H1 (cell line): ENCODE data around the gene CATSPERD. TPM values are rescaled to one million over a fixed set of nuclear protein-coding genes. Genes with fewer than 3 reads are reported as not detected.

Experiments used
- EP300 ChIP-seq, 2 experiments: IDR thresholded peaks; 1 replicate in 1 of 2; 2 replicates in 1 of 2; pipeline ENCODE4 v1.6.1; 2011 to 2012; ENCODE audit warnings: low read depth in 2 of 2, low read length in 2 of 2, mild to moderate bottlenecking in 2 of 2, borderline replicate concordance in 1 of 2, inconsistent platforms in 1 of 2, moderate library complexity in 1 of 2
- FOSL1 ChIP-seq: IDR thresholded peaks from 2 replicates; pipeline ENCODE4 v1.6.1; 2011; ENCODE audit warnings: mild to moderate bottlenecking, low read depth, low read length, moderate library complexity; ENCODE audit not compliant: insufficient read depth
- JUN ChIP-seq: IDR thresholded peaks from 2 replicates; pipeline ENCODE4 v1.6.1; 2011; ENCODE audit warnings: low read depth, mild to moderate bottlenecking, improper control_type of control experiment, low read length
- KDM4A ChIP-seq: IDR thresholded peaks from one replicate; pipeline ENCODE4 v1.7.1; 2012; ENCODE audit warnings: low read depth, mild to moderate bottlenecking, moderate library complexity, low read length, inconsistent platforms; ENCODE audit not compliant: severe bottlenecking
- RBBP5 ChIP-seq: IDR thresholded peaks from 2 replicates; pipeline ENCODE4 v1.7.1; 2012; ENCODE audit warnings: low read depth, mild to moderate bottlenecking, inconsistent platforms, low read length, moderate library complexity, borderline replicate concordance
- polyA plus RNA-seq, 7 experiments: library from polyadenylated mRNA; depleted of rRNA in 3 of 7; stranded (reverse) in 5 of 7; unstranded in 2 of 7; fragments of >200 nt in 5 of 7; fragments of 200-250 nt in 2 of 7; gene quantifications; 1 replicate in 5 of 7; 2 replicates in 1 of 7; 4 replicates in 1 of 7; pipeline versions ENCODE4 v1.2.1 to v1.2.3, GENCODE V29; 2011 to 2013; ENCODE audit warnings: missing spikeins in 2 of 7, mixed read lengths in 2 of 7
- total RNA-seq: library from RNA; stranded (reverse); fragmentation: NEBNext Ultra II Directional; extraction: Animal tissue kit (Norgen Biotek cat#: 25700); gene quantifications from 2 replicates; pipeline ENCODE4 v1.2.1, GENCODE V29; 2021

CATSPERD gene
- total and polyA plus RNA-seq, 2 of the 8 experiments (the other 6 are each of a cell fraction or from before 2014, with no cell fraction given) = 0.12 TPM; not detected in 1

DNA sequence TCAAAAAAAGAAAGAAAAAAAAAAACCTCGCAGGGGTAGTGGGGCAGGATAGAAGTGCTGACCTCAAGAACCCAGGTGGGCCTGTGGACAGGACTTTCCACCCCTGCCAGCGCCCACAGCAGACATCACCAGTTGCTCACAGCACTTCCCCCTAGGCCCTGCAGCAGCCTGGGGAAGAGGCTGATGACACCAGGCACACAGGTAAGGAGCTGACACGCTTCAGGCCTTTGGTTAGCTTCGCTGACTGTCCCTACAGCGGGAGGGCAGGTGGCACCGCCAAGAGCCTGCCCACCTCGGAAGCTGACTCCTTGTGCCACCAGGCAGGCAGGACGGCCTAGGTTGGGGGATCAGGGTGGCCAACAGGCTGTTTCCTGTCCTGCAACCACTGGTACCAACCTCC lies 9.4 kb upstream of the CATSPERD start (continued):
- no peak for TF ChIP-seq JUN
- TF ChIP-seq EP300 (IDR thresholded peaks at IDR 0.05; ENCODE audit: borderline replicate concordance in 1 of 2, low read depth in 2 of 2, low read length in 2 of 2) = no peak
- TF ChIP-seq FOSL1 = no peak
- TF ChIP-seq KDM4A = no peak
- no peak for TF ChIP-seq RBBP5
